IPS DF 6.9 (cell line): ENCODE results near the gene ARL14.

Source experiments
- DNase-seq: peaks from one replicate; pipeline ENCODE4 v3.0.0-alpha.2; 2013; ENCODE audit warnings: low read depth, low spot score
- H3K27ac ChIP-seq: one replicate; pipeline ENCODE4 v1.5.1; 2013; ENCODE audit warnings: low read length, control low read depth
- H3K27me3 ChIP-seq: 2 replicates; pipeline ENCODE4 v1.6.1; 2013; ENCODE audit warnings: mild to moderate bottlenecking, low read length; ENCODE audit not compliant: control insufficient read depth, insufficient read depth
- H3K36me3 ChIP-seq: 2 replicates; pipeline ENCODE4 v1.6.1; 2013; ENCODE audit warnings: low read length; ENCODE audit not compliant: control insufficient read depth, insufficient read depth
- H3K4me1 ChIP-seq: 2 replicates; pipeline ENCODE4 v1.6.1; 2013; ENCODE audit warnings: low read length; ENCODE audit not compliant: control insufficient read depth, insufficient read depth
- H3K4me3 ChIP-seq: 2 replicates; pipeline ENCODE4 v1.5.1; 2013; ENCODE audit warnings: mild to moderate bottlenecking, low read length
- H3K9me3 ChIP-seq: 2 replicates; pipeline ENCODE4 v1.6.1; 2013; ENCODE audit warnings: low read length, inconsistent platforms; ENCODE audit not compliant: control insufficient read depth, insufficient read depth
- WGBS: extraction: QIAGEN DNeasy Blood & Tissue Kit; methylation state at CpG from one replicate; pipeline ENCODE4 v1.1.7; 2013; ENCODE audit warnings: mixed read lengths, missing lambda C conversion rate; ENCODE audit not compliant: insufficient read length, insufficient coverage; 5-methylcytosine and 5-hydroxymethylcytosine counted together

ARL14 gene

GRCh38 chr3:160649596-160649995 lies 27.4 kb upstream of the ARL14 start:
- no peak overlapping the region for H3K27ac ChIP-seq
- DNase-seq: no peak

GRCh38 chr3:160653512-160653911 lies 23.4 kb upstream of the ARL14 start:
- Histone ChIP-seq H3K27ac (no peak overlapping the region), H3K9me3 (no peaks in the 10 kb centered on the region), H3K4me1 (no peaks in the 10 kb centered on the region), H3K4me3 (no peak overlapping the region), H3K27me3 (no peaks in the 10 kb centered on the region), H3K36me3 (no peaks in the 10 kb centered on the region)
- no peak for DNase-seq

More at GRCh38 chr3:160649596-160649995, 27.4 kb upstream of the ARL14 start:
- Histone ChIP-seq H3K9me3 (no peaks in the 10 kb centered on the region), H3K27me3 (no peaks in the 10 kb centered on the region), H3K4me3 (no peak overlapping the region), H3K4me1 (no peaks in the 10 kb centered on the region), H3K36me3 (no peaks in the 10 kb centered on the region)
- WGBS: no CpG with 5 or more reads among the region's 3 CpGs

GRCh38 chr3:160660902-160661301 lies 16.1 kb upstream of the ARL14 start:
- no peaks in the 10 kb centered on the region for H3K36me3 ChIP-seq
- no CpG with 5 or more reads among the region's 5 CpGs for WGBS
- no peak overlapping the region for H3K27ac ChIP-seq
- H3K4me1 ChIP-seq: 0 out of 2 replicates have a peak, but pooled peaks cover 1% of the 10 kb centered on the region
- H3K27me3 ChIP-seq: no peaks in the 10 kb centered on the region
- no peak for DNase-seq
- no peak overlapping the region for H3K4me3 ChIP-seq
- no peaks in the 10 kb centered on the region for H3K9me3 ChIP-seq

- Histone ChIP-seq H3K36me3 (no peaks in the 10 kb centered on the region), H3K4me1 (0 out of 2 replicates have a peak, but pooled peaks cover 1% of the 10 kb centered on the region), H3K9me3 (no peaks in the 10 kb centered on the region), H3K27ac (no peak overlapping the region), H3K4me3 (no peak overlapping the region), H3K27me3 (no peaks in the 10 kb centered on the region)
- WGBS: no CpG with 5 or more reads among the region's 1 CpG
- no peak for DNase-seq
Observed at GRCh38 chr3:160661660-160662059, 15.3 kb upstream of the ARL14 start.

- H3K27me3 ChIP-seq: no peaks in the 10 kb centered on the region
- no CpG with 5 or more reads among the region's 3 CpGs for WGBS
- 0 out of 2 replicates have a peak, but pooled peaks cover 1% of the 10 kb centered on the region for H3K4me1 ChIP-seq
- no peak overlapping the region for H3K4me3 ChIP-seq
- H3K9me3 ChIP-seq: no peaks in the 10 kb centered on the region
- no peak overlapping the region for H3K27ac ChIP-seq
- no peaks in the 10 kb centered on the region for H3K36me3 ChIP-seq
- DNase-seq: no peak
Observed at GRCh38 chr3:160665231-160665630, 11.7 kb upstream of the ARL14 start.

- Histone ChIP-seq H3K27ac (no peak overlapping the region), H3K9me3 (no peaks in the 10 kb centered on the region), H3K4me3 (no peak overlapping the region), H3K4me1 (0 out of 2 replicates have a peak, but pooled peaks cover 1% of the 10 kb centered on the region), H3K36me3 (no peaks in the 10 kb centered on the region), H3K27me3 (no peaks in the 10 kb centered on the region)
- no peak for DNase-seq
- no CpG with 5 or more reads among the region's 4 CpGs for WGBS
Observed at GRCh38 chr3:160665784-160666526, 11.0 kb upstream of the ARL14 start.

GRCh38 chr3:160667452-160667851 lies 9.5 kb upstream of the ARL14 start:
- 0 out of 2 replicates have a peak, but pooled peaks cover 1% of the 10 kb centered on the region for H3K4me1 ChIP-seq
- no peaks in the 10 kb centered on the region for H3K36me3 ChIP-seq
- no peaks in the 10 kb centered on the region for H3K9me3 ChIP-seq
- no peak overlapping the region for H3K4me3 ChIP-seq
- no peak for DNase-seq
- no peak overlapping the region for H3K27ac ChIP-seq
- no peaks in the 10 kb centered on the region for H3K27me3 ChIP-seq

GRCh38 chr3:160668454-160668853 lies 8.5 kb upstream of the ARL14 start:
- Histone ChIP-seq H3K36me3 (no peaks in the 10 kb centered on the region), H3K4me1 (0 out of 2 replicates have a peak, but pooled peaks cover 1% of the 10 kb centered on the region), H3K4me3 (no peak overlapping the region), H3K9me3 (no peaks in the 10 kb centered on the region), H3K27ac (no peak overlapping the region), H3K27me3 (no peaks in the 10 kb centered on the region)
- DNase-seq: no peak

- no peak overlapping the region for H3K27ac ChIP-seq
- H3K4me3 ChIP-seq: no peak overlapping the region
- no peaks in the 10 kb centered on the region for H3K4me1 ChIP-seq
- WGBS: no CpG with 5 or more reads among the region's 6 CpGs
- no peaks in the 10 kb centered on the region for H3K27me3 ChIP-seq
- H3K36me3 ChIP-seq: no peaks in the 10 kb centered on the region
- no peaks in the 10 kb centered on the region for H3K9me3 ChIP-seq
- no peak for DNase-seq
Observed at GRCh38 chr3:160671231-160671630, 5.7 kb upstream of the ARL14 start.

GRCh38 chr3:160671995-160672394 lies 5.0 kb upstream of the ARL14 start:
- Histone ChIP-seq H3K4me3 (no peak overlapping the region), H3K4me1 (no peaks in the 10 kb centered on the region), H3K9me3 (no peaks in the 10 kb centered on the region), H3K27ac (no peak overlapping the region), H3K36me3 (no peaks in the 10 kb centered on the region), H3K27me3 (no peaks in the 10 kb centered on the region)
- WGBS: no CpG with 5 or more reads among the region's 2 CpGs
- no peak for DNase-seq

- H3K36me3 ChIP-seq: no peaks in the 10 kb centered on the region
- no peak for DNase-seq
- no peaks in the 10 kb centered on the region for H3K9me3 ChIP-seq
- no peaks in the 10 kb centered on the region for H3K4me1 ChIP-seq
- H3K27ac ChIP-seq: no peak overlapping the region
- no peaks in the 10 kb centered on the region for H3K27me3 ChIP-seq
- no CpG with 5 or more reads among the region's 1 CpG for WGBS
- H3K4me3 ChIP-seq: no peak overlapping the region
Observed at GRCh38 chr3:160673188-160673587, 3.8 kb upstream of the ARL14 start.
